ENCODE results near the gene CALD1.

CALD1 gene

DNA sequence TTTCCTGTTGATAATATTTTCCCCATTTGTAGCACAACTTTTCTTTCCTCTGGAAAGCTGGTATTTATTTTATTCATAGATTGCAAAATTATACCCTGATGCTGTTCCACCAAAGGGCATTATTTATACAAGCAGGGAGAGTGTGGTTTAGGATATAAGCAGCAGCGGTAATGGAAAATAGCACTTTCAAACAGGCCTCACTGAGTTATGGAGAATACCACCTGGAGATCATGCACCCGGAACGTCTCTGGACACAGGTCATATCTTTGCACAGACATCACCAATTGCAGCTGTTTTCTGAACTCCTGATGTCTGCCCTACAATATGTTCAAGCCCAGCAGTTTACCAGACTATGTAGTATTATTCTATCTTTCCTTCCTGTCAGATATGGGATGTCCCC lies 2.0 kb upstream of the CALD1 start:
- peak overlapping the region; percentile 29 to 96 for H3K9ac ChIP-seq (ENCODE audit: low read length in 2 of 2)
- peak overlapping the region; percentile 99 for H3K27ac ChIP-seq (ENCODE audit: low read length)
- no peaks in the 10 kb centered on the region for H3K27me3 ChIP-seq (ENCODE audit: control insufficient read depth in 1 of 2, insufficient read depth in 2 of 2, low read length in 2 of 2)
- H3K36me3 ChIP-seq (ENCODE audit: control insufficient read depth in 2 of 2, insufficient read depth in 2 of 2, low read length in 2 of 2) = no peaks in the 10 kb centered on the region
- no peak overlapping the region for H3K4me3 ChIP-seq (ENCODE audit: low read length in 2 of 2)
- H3K9me3 ChIP-seq (ENCODE audit: control insufficient read depth in 2 of 2, low read length in 2 of 2) = no peaks in the 10 kb centered on the region
- H3K4me1 ChIP-seq (ENCODE audit: control insufficient read depth, insufficient read depth, low read length) = peaks cover 19% of the 10 kb centered on the region

DNA sequence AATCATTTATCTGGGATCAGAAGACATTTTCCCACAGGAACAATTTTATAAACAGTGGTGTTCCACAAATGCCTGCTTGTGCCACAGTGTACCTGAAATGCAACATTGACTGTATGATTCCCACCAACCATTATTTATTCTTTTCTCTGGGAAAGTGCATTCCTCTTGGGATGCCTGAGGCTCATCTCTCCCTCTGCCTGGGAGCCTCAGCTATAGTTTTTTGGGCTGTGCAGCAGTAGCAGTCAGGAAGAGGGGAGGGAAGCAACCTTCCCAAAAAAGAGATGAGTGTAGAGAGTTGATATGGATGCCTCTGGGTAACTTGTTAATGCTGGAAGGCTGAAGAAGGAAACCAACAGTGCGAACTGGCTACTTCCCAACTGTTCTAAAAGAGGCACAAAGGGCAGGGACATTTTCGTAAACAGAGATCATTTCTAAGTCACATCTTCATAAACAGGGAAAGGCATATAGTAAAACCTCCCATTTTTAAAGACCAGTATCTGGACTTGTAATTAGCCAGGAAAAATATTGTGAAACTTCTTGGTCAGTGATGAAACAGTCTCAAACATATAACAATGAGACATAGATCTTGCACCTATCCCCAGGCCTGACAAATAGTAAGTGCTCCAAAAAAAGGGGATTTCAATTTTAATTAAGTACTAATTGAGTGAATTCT lies 1.4 kb upstream of the CALD1 start:
- Histone ChIP-seq H3K4me3 (ENCODE audit: low read length in 2 of 2) (peak overlapping the region in 1 of 2 donors; percentile 93), H3K4me1 (ENCODE audit: control insufficient read depth, insufficient read depth, low read length) (peaks cover 19% of the 10 kb centered on the region), H3K36me3 (ENCODE audit: control insufficient read depth in 2 of 2, insufficient read depth in 2 of 2, low read length in 2 of 2) (peaks cover 0 to 3% of the 10 kb centered on the region in 2 donors), H3K27me3 (ENCODE audit: control insufficient read depth in 1 of 2, insufficient read depth in 2 of 2, low read length in 2 of 2) (no peaks in the 10 kb centered on the region), H3K9ac (ENCODE audit: low read length in 2 of 2) (peak overlapping the region; percentile 96 to 100), H3K9me3 (ENCODE audit: control insufficient read depth in 2 of 2, low read length in 2 of 2) (no peaks in the 10 kb centered on the region), H3K27ac (ENCODE audit: low read length) (peak overlapping the region; percentile 99)

DNA sequence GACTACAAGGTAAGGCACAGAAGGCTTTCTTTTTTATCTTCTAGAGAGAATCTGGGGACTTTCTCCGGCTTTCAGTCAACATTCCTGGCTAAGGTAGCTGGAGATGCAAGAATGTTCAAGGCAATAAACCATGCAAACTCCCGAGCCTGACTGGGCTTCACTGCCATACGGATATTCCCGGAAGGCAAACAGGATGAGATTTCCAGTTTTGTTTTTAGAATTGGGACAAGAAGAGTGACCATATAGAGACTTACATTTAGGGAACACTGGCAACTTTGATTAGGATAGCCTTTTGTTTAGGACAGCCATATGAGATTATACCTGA lies 269 bp downstream of the CALD1 start:
- H3K27ac ChIP-seq (ENCODE audit: low read length) = peak overlapping the region; percentile 99
- H3K4me1 ChIP-seq (ENCODE audit: control insufficient read depth, insufficient read depth, low read length) = peaks cover 29% of the 10 kb centered on the region
- H3K27me3 ChIP-seq (ENCODE audit: control insufficient read depth in 1 of 2, insufficient read depth in 2 of 2, low read length in 2 of 2) = no peaks in the 10 kb centered on the region
- peaks cover 5 to 6% of the 10 kb centered on the region in 2 donors for H3K36me3 ChIP-seq (ENCODE audit: control insufficient read depth in 2 of 2, insufficient read depth in 2 of 2, low read length in 2 of 2)
- H3K9me3 ChIP-seq (ENCODE audit: control insufficient read depth in 2 of 2, low read length in 2 of 2) = no peaks in the 10 kb centered on the region
- peak overlapping the region; percentile 96 to 100 for H3K9ac ChIP-seq (ENCODE audit: low read length in 2 of 2)
- peak overlapping the region; percentile 73 to 93 for H3K4me3 ChIP-seq (ENCODE audit: low read length in 2 of 2)

DNA sequence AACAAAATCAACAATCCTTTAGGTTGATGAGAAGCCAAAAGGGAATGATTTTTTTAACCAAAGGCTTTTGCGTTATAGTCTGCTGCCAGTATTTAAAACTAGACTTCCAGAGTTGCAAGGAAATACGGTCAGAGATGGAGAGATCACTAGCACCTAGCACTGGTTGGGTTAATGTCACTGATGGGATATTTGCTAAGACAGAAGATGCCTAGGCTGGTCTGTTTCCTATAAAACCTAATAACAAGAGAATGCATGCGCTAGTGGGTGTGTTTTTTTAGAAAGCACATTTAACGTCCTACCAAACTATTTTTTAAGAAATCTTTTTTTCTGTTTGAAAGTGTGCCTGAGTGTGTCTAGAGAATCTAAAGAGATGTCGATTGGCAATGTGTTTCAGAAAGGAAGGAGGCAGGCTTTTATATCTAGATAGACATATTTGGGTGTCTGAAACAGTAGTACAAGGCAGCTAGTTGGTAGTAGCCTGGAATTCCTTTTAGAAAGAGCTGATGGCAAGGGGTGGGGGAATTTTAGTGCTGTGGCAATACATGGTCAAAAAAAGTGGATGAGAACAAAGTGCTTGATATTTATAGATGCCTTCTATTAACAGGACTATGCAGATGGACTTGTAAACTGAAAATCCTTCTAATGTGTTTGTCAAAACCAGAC lies 863 bp downstream of the CALD1 start:
- Histone ChIP-seq H3K9me3 (ENCODE audit: control insufficient read depth in 2 of 2, low read length in 2 of 2) (no peaks in the 10 kb centered on the region), H3K4me3 (ENCODE audit: low read length in 2 of 2) (peak overlapping the region; percentile 73 to 93), H3K27me3 (ENCODE audit: control insufficient read depth in 1 of 2, insufficient read depth in 2 of 2, low read length in 2 of 2) (no peaks in the 10 kb centered on the region), H3K4me1 (ENCODE audit: control insufficient read depth, insufficient read depth, low read length) (peaks cover 33% of the 10 kb centered on the region), H3K36me3 (ENCODE audit: control insufficient read depth in 2 of 2, insufficient read depth in 2 of 2, low read length in 2 of 2) (peaks cover 6 to 8% of the 10 kb centered on the region in 2 donors), H3K27ac (ENCODE audit: low read length) (peak overlapping the region; percentile 99), H3K9ac (ENCODE audit: low read length in 2 of 2) (peak overlapping the region; percentile 96 to 100)

DNA sequence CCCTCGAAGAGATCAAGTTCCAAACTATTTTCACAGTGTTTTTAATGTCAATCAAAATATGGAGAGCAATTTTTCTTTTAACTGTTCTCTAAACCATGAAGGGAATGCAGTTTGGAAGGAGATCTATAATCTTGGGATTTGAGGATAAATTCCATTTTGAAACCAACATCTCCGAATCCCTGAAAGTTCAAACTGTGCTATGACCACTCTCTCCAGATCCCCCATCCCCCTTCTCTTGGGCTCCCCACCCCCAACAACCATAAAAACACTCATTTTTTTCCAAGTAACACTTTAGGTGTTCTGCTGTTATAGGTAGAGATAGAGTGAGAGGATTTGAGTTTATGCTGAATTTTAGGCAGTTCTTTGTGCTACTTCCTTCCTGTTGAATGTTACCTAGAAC lies 1.7 kb downstream of the CALD1 start:
- H3K27ac ChIP-seq (ENCODE audit: low read length) = peak overlapping the region; percentile 99
- H3K9me3 ChIP-seq (ENCODE audit: control insufficient read depth in 2 of 2, low read length in 2 of 2) = no peaks in the 10 kb centered on the region
- peak overlapping the region; percentile 73 to 93 for H3K4me3 ChIP-seq (ENCODE audit: low read length in 2 of 2)
- peak overlapping the region; percentile 96 to 100 for H3K9ac ChIP-seq (ENCODE audit: low read length in 2 of 2)
- H3K36me3 ChIP-seq (ENCODE audit: control insufficient read depth in 2 of 2, insufficient read depth in 2 of 2, low read length in 2 of 2) = peaks cover 6 to 8% of the 10 kb centered on the region in 2 donors
- peaks cover 33% of the 10 kb centered on the region for H3K4me1 ChIP-seq (ENCODE audit: control insufficient read depth, insufficient read depth, low read length)
- H3K27me3 ChIP-seq (ENCODE audit: control insufficient read depth in 1 of 2, insufficient read depth in 2 of 2, low read length in 2 of 2) = no peaks in the 10 kb centered on the region

DNA sequence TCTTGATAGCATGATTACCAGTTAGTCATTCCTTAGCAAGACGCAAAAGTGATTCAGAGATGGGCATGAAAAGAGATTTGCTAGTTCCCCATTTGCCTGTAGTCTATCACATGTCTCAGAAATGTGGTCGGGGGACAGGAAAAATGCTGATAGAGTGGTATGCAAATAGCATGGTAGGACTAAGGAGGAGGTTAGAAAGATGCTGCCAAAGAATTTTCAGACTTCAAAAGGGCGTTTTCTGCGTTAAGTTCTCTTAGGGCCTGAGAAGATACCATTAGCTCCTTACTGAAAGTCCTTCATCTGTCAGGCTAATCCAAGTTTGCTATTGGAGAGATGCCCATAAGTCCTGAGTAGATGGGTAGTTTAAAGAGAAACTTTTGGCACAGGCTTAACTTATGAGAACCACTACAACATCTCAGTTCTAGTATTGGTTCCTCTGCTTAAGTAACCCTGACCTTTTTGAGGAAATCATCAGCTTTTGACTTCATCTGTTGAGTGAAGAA lies 2.7 kb downstream of the CALD1 start:
- peak overlapping the region; percentile 99 for H3K27ac ChIP-seq (ENCODE audit: low read length)
- H3K36me3 ChIP-seq (ENCODE audit: control insufficient read depth in 2 of 2, insufficient read depth in 2 of 2, low read length in 2 of 2) = peaks cover 6 to 8% of the 10 kb centered on the region in 2 donors
- no peaks in the 10 kb centered on the region for H3K9me3 ChIP-seq (ENCODE audit: control insufficient read depth in 2 of 2, low read length in 2 of 2)
- no peaks in the 10 kb centered on the region for H3K27me3 ChIP-seq (ENCODE audit: control insufficient read depth in 1 of 2, insufficient read depth in 2 of 2, low read length in 2 of 2)
- H3K4me3 ChIP-seq (ENCODE audit: low read length in 2 of 2) = peak overlapping the region; percentile 73 to 93
- peak overlapping the region; percentile 96 to 100 for H3K9ac ChIP-seq (ENCODE audit: low read length in 2 of 2)
- peaks cover 40% of the 10 kb centered on the region for H3K4me1 ChIP-seq (ENCODE audit: control insufficient read depth, insufficient read depth, low read length)

DNA sequence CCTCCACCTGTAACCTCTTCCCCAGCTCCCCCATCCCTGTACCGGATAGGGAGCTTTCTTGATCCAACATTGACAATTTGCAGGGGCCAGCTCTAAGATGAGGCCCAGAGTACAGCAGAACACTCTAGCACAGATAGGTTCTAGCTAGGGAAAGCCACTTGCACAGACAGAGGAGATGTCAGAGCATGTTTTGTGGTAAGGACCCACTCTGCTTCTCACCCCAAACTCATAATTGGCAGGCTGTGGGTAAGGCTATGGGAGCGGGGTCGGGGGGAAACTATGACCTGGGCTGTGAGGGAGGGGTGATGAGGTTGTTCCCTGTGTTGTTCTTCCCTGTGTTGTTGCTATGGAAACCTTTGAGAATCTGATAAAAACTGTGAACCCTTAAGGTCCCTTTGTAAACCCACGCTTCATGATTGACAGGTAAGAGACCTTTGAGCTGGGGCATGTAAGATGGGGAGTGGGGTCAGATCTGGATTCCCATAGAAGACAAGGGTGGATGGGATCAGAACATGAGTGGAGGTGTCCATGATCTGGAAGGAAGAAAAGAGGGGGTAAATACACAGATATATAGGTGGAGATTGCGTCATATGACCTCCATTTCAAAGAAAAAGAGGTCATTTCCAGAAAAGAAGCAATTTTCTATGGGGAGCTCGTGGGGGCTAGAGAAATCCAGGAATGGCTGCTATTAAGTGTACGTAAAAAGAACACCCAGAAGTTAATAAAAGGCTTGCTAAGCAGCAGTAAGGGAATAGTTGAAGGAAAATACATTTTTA lies 4.0 kb downstream of the CALD1 start:
- H3K36me3 ChIP-seq (ENCODE audit: control insufficient read depth in 2 of 2, insufficient read depth in 2 of 2, low read length in 2 of 2) = peaks cover 6 to 8% of the 10 kb centered on the region in 2 donors
- peak overlapping the region; percentile 99 for H3K27ac ChIP-seq (ENCODE audit: low read length)
- peak overlapping the region; percentile 73 to 93 for H3K4me3 ChIP-seq (ENCODE audit: low read length in 2 of 2)
- H3K9me3 ChIP-seq (ENCODE audit: control insufficient read depth in 2 of 2, low read length in 2 of 2) = no peaks in the 10 kb centered on the region
- H3K4me1 ChIP-seq (ENCODE audit: control insufficient read depth, insufficient read depth, low read length) = peaks cover 34% of the 10 kb centered on the region
- H3K27me3 ChIP-seq (ENCODE audit: control insufficient read depth in 1 of 2, insufficient read depth in 2 of 2, low read length in 2 of 2) = no peaks in the 10 kb centered on the region
- H3K9ac ChIP-seq (ENCODE audit: low read length in 2 of 2) = peak overlapping the region; percentile 96 to 100

DNA sequence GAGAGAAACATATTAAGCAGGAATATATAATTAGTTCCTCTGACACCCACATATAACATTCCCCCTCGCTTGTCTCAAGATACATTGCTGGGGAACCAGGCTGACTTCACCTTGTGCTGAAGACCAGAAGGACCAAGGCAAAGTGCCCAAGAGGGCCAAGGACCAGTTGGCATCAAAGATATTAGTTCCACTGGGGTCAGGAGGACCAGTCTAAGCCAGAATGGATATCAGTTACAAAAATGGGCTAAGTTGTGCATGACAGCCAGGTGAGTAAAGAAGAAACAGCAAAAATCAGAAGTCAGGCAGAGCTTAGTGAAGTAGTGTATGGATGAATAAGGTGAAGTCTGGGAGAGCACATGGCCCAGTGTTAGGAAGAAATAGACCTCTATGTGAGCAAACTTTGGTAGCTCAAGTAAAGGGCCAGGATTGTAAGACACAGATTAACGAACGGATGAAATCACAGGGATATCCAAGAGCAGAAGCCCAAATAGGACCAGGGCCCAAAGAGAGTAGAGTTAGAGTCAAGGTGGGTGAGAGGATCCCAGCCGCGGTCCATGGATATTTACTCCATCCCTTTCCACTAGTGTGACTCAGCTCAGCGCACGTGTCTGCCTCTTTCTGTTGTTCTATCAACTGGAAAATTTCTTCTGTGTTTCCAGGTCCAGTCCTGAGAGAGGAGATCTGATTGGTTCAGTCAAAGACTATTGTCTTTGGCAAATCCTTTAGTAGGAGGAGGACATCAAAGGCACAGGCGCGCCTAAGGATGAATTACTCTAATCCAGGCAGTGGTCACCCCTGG lies 5.0 kb downstream of the CALD1 start:
- peak overlapping the region; percentile 99 for H3K27ac ChIP-seq (ENCODE audit: low read length)
- peaks cover 6 to 8% of the 10 kb centered on the region in 2 donors for H3K36me3 ChIP-seq (ENCODE audit: control insufficient read depth in 2 of 2, insufficient read depth in 2 of 2, low read length in 2 of 2)
- peak overlapping the region; percentile 73 to 93 for H3K4me3 ChIP-seq (ENCODE audit: low read length in 2 of 2)
- no peaks in the 10 kb centered on the region for H3K9me3 ChIP-seq (ENCODE audit: control insufficient read depth in 2 of 2, low read length in 2 of 2)
- H3K9ac ChIP-seq (ENCODE audit: low read length in 2 of 2) = peak overlapping the region; percentile 63 to 96
- H3K27me3 ChIP-seq (ENCODE audit: control insufficient read depth in 1 of 2, insufficient read depth in 2 of 2, low read length in 2 of 2) = no peaks in the 10 kb centered on the region
- H3K4me1 ChIP-seq (ENCODE audit: control insufficient read depth, insufficient read depth, low read length) = peaks cover 36% of the 10 kb centered on the region

DNA sequence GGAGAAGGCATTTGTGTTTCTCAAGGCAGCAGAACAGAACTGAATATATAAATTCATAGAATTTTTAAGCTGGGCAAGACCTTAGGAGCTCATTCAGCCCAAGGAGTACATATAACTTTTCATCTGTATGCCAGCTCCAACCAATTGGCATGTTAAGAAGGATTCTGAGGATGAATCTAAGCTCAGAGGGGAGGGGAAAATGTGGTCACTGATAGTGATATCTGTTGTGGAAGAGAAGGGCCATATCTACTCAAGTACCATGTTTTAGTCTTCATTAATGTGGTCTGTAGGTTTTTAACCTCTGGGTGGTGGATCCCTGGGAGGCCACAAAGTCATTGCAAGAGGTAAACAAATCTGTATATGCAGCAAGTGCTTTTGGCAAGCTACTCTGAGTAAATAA lies 6.4 kb downstream of the CALD1 start:
- no peaks in the 10 kb centered on the region for H3K27me3 ChIP-seq (ENCODE audit: control insufficient read depth in 1 of 2, insufficient read depth in 2 of 2, low read length in 2 of 2)
- H3K27ac ChIP-seq (ENCODE audit: low read length) = peak overlapping the region; percentile 99
- H3K9ac ChIP-seq (ENCODE audit: low read length in 2 of 2) = no peak overlapping the region
- H3K4me1 ChIP-seq (ENCODE audit: control insufficient read depth, insufficient read depth, low read length) = peaks cover 47% of the 10 kb centered on the region
- H3K4me3 ChIP-seq (ENCODE audit: low read length in 2 of 2) = peak overlapping the region; percentile 15 to 52
- peaks cover 6 to 8% of the 10 kb centered on the region in 2 donors for H3K36me3 ChIP-seq (ENCODE audit: control insufficient read depth in 2 of 2, insufficient read depth in 2 of 2, low read length in 2 of 2)
- H3K9me3 ChIP-seq (ENCODE audit: control insufficient read depth in 2 of 2, low read length in 2 of 2) = no peaks in the 10 kb centered on the region

DNA sequence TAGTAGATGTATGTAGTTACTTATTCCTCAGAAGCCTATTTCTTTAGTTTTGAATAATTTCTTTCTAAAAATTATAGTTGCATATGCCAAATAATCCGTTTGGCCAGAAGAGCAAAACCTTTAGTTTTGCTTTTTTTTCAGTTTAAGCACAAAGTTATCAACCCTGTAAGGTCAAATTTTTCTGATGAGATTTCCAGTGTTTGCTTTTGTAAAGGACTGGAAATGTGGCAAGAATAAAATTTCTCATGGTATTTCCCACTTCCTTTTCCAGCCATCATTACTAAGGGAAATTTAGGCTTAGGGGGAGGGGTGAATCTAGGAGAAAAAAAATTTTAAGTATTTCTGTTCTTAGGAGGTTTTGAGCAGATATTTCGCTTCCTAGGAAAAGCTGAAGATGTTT lies 7.6 kb downstream of the CALD1 start:
- Histone ChIP-seq H3K4me1 (ENCODE audit: control insufficient read depth, insufficient read depth, low read length) (peaks cover 55% of the 10 kb centered on the region), H3K27me3 (ENCODE audit: control insufficient read depth in 1 of 2, insufficient read depth in 2 of 2, low read length in 2 of 2) (no peaks in the 10 kb centered on the region), H3K9me3 (ENCODE audit: control insufficient read depth in 2 of 2, low read length in 2 of 2) (no peaks in the 10 kb centered on the region), H3K27ac (ENCODE audit: low read length) (peak overlapping the region; percentile 93), H3K36me3 (ENCODE audit: control insufficient read depth in 2 of 2, insufficient read depth in 2 of 2, low read length in 2 of 2) (peaks cover 6 to 8% of the 10 kb centered on the region in 2 donors), H3K4me3 (ENCODE audit: low read length in 2 of 2) (peak overlapping the region; percentile 24 to 41), H3K9ac (ENCODE audit: low read length in 2 of 2) (peak overlapping the region in 1 of 2 donors; percentile 47)

Data from stomach smooth muscle (tissue), 2 donors.